Testis (tissue), 5 donors: ENCODE measurements around the gene TLR1. TPM values are rescaled to one million over a fixed set of nuclear protein-coding genes. Genes with fewer than 3 reads are reported as not detected.

Source experiments
- DNase-seq: peaks from one replicate; pipeline ENCODE4 v3.0.0-alpha.2; 2019
- H3K27ac ChIP-seq, 2 donors: fragments of 200-600 bp; sonication (generic); one replicate each; pipeline ENCODE4 v1.5.1; 2019
- H3K27me3 ChIP-seq: fragments of 200-600 bp; sonication (generic); one replicate; pipeline ENCODE4 v1.5.1; 2019
- H3K36me3 ChIP-seq: fragments of 200-600 bp; sonication (generic); one replicate; pipeline ENCODE4 v1.5.1; 2017; ENCODE audit warnings: low read depth; ENCODE audit errors: missing control alignments
- H3K4me1 ChIP-seq: fragments of 200-600 bp; sonication (generic); one replicate; pipeline ENCODE4 v1.5.1; 2019
- H3K4me3 ChIP-seq, 2 donors: fragments of 200-600 bp; sonication (generic); one replicate each; pipeline ENCODE4 v1.5.1; 2017 to 2019
- H3K9me3 ChIP-seq: fragments of 200-600 bp; sonication (generic); one replicate; pipeline ENCODE4 v1.5.1; 2017
- CTCF ChIP-seq, 3 experiments: fragments of 450-650 bp in 2 of 3; fragments of 200-600 bp in 1 of 3; sonication (generic) in 1 of 3; IDR thresholded peaks; one replicate each; pipeline ENCODE4 v1.5.1; 2016 to 2019; ENCODE audit warnings: antibody characterized with exemption in 3 of 3, mild to moderate bottlenecking in 2 of 3, moderate library complexity in 1 of 3
- POLR2A ChIP-seq: fragments of 450-650 bp; IDR thresholded peaks from one replicate; pipeline ENCODE4 v1.6.1; 2017; ENCODE audit warnings: antibody characterized with exemption, mild to moderate bottlenecking, moderate library complexity
- WGBS, 2 donors: methylation state at CpG; one replicate each; pipeline ENCODE4 v1.1.5; 2018; 5-methylcytosine and 5-hydroxymethylcytosine counted together
- intact Hi-C: fragments of 100-400 bp; cut with DNase I; formaldehyde crosslinking; loops from one replicate; pipeline ENCODE4 v1.15.1; 2023; ENCODE audit warnings: low total_unique reads
- long read RNA-seq, 2 donors: transcript quantifications; one replicate each; lab custom pipeline, GENCODE V29; 2026
- polyA plus RNA-seq: library from polyadenylated mRNA; stranded (reverse); fragments of 350-450 nt; fragmentation: Illumina TruSeq; extraction: RNeasy Lipid Tissue Mini Kit (QIAGEN cat#74804); gene quantifications from one replicate; pipeline ENCODE4 v1.2.3, GENCODE V29; 2014; ENCODE audit warnings: low read depth, low replicate concordance; ENCODE audit not compliant: insufficient read depth
- total RNA-seq, 2 donors: library from RNA; depleted of rRNA; stranded (reverse); fragments of >200 nt; gene quantifications; one replicate each; pipeline ENCODE4 v1.2.3, GENCODE V29; 2016

TLR1 gene
- total RNA-seq: 1 to 10 TPM; 2.8 to 5.5 TPM
- polyA plus RNA-seq: 2.8 TPM
- long read RNA-seq, donor 1: 0 reads
- long read RNA-seq, donor 2, partial matches to known transcripts: 0 of 1 reads
- long read RNA-seq, donor 2, other reads (novel, unspliced or antisense): 0 of 1 reads

GRCh38 chr4:38804654-38805295, at the start of gene TLR1:
TSS of gene TLR1 (minus strand) at chr4:38804791. CDS start at chr4:38798831, 5,960 bp downstream.
- no peak for DNase-seq
- no peaks in the 10 kb centered on the region for H3K9me3 ChIP-seq
- H3K27me3 ChIP-seq: no peaks in the 10 kb centered on the region
- TF ChIP-seq CTCF (IDR thresholded peaks at IDR 0.05): peak; percentile 25 to 57 (median 45)
- no peak for TF ChIP-seq POLR2A
- 52 to 54% methylated on average over 7 of the region's 7 CpGs for WGBS, 2 donors
- peaks cover 3% of the 10 kb centered on the region for H3K4me1 ChIP-seq
- H3K27ac ChIP-seq: peak within 1 kb of the TSS; percentile 51 to 55
- peak within 1 kb of the TSS in 1 of 2 donors; percentile 32 for H3K4me3 ChIP-seq
- intact Hi-C loops: no loop called here
- H3K36me3 ChIP-seq: no peaks in the 10 kb centered on the region

GRCh38 chr4:38846015-38846414, 41.4 kb upstream of the TLR1 start:
- no peaks in the 10 kb centered on the region for H3K4me1 ChIP-seq
- no peaks in the 10 kb centered on the region for H3K27me3 ChIP-seq
- H3K36me3 ChIP-seq: no peaks in the 10 kb centered on the region
- DNase-seq: no peak
- 74 to 78% methylated on average over 3 of the region's 3 CpGs for WGBS, 2 donors
- H3K4me3 ChIP-seq: no peak overlapping the region
- H3K9me3 ChIP-seq: no peaks in the 10 kb centered on the region
- TF ChIP-seq POLR2A (no peak), CTCF (IDR thresholded peaks at IDR 0.05) (no peak)
- intact Hi-C loops: no loop called here
- H3K27ac ChIP-seq: no peak overlapping the region

- H3K27me3 ChIP-seq: no peaks in the 10 kb centered on the region
- H3K36me3 ChIP-seq: no peaks in the 10 kb centered on the region
- 84 to 91% methylated on average over 4 of the region's 4 CpGs for WGBS, 2 donors
- H3K4me3 ChIP-seq: no peak overlapping the region
- H3K4me1 ChIP-seq: no peaks in the 10 kb centered on the region
- TF ChIP-seq CTCF (IDR thresholded peaks at IDR 0.05): no peak
- TF ChIP-seq POLR2A: no peak
- no peak overlapping the region for H3K27ac ChIP-seq
- H3K9me3 ChIP-seq: no peaks in the 10 kb centered on the region
- DNase-seq: no peak
- intact Hi-C loops: no loop called here
Observed at GRCh38 chr4:38842994-38843393, 38.4 kb upstream of the TLR1 start.

- TF ChIP-seq POLR2A: no peak
- TF ChIP-seq CTCF (IDR thresholded peaks at IDR 0.05): no peak
- Histone ChIP-seq H3K36me3 (no peaks in the 10 kb centered on the region), H3K4me1 (no peaks in the 10 kb centered on the region), H3K27me3 (no peaks in the 10 kb centered on the region), H3K27ac (no peak overlapping the region), H3K4me3 (no peak overlapping the region), H3K9me3 (no peaks in the 10 kb centered on the region)
- intact Hi-C loops: no loop called here
- no peak for DNase-seq
- 83 to 89% methylated on average over 2 of the region's 2 CpGs for WGBS, 2 donors
Observed at GRCh38 chr4:38837849-38838248, 33.3 kb upstream of the TLR1 start.

- TF ChIP-seq CTCF (IDR thresholded peaks at IDR 0.05) (no peak), POLR2A (no peak)
- DNase-seq: no peak
- intact Hi-C loops: no loop called here
Observed at GRCh38 chr4:38837334-38837733, 32.7 kb upstream of the TLR1 start.

More at GRCh38 chr4:38837334-38837733, 32.7 kb upstream of the TLR1 start:
- no peak overlapping the region for H3K27ac ChIP-seq
- H3K4me1 ChIP-seq: no peaks in the 10 kb centered on the region
- H3K4me3 ChIP-seq: no peak overlapping the region
- no peaks in the 10 kb centered on the region for H3K36me3 ChIP-seq
- no peaks in the 10 kb centered on the region for H3K27me3 ChIP-seq
- no peaks in the 10 kb centered on the region for H3K9me3 ChIP-seq
